NCI-H2029 (cell line): Measurements from ENCODE around the gene GNA12.
"Not testable (repeated sequence)": the region's sequence is repeated elsewhere in the genome, so short reads cannot be mapped to it uniquely, and the experiment has no call there.

ENCODE experiments used
- DNase-seq: peaks from one replicate; lab custom pipeline; 2025; lab: John Stamatoyannopoulos, UW

GNA12 gene

GRCh38 chr7:2864204-2864985 is 20.3 kb upstream of the GNA12 start:
- no peak for DNase-seq

DNA sequence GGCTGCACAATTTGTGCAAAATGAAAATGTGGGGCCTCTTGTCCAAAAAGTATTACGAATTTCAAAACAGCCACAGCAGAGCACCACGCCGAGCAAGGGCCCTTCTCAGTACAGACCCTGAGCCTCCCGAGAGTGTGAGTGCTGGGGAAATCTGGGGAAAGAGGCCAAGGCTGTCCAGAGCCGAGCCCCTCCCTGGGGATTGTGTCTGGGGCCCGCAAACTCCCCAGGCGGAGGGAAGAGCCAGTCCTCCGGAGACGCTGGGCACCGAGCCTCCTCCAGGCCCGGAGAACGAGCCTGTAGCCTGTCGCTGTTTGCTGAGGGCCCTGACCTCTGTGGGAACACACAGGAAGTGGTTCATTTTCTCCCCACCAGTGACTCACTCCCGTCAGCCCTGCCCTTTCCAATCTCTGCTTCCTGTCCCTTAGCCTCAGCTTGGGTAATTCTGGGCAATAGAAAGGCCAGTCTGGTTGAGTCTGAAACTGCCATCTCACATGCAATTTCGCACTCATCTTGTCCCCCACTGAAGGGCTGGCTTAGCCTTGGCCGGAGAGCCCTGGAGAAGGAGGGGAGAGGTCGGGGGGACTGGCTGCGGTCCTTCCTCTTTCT is 19.5 kb upstream of the GNA12 start:
- peak; percentile 35 for DNase-seq

GRCh38 chr7:2862831-2863361 is 18.8 kb upstream of the GNA12 start:
- DNase-seq = no peak

- DNase-seq = no peak
Measured at GRCh38 chr7:2861509-2861908, 17.4 kb upstream of the GNA12 start.

DNA sequence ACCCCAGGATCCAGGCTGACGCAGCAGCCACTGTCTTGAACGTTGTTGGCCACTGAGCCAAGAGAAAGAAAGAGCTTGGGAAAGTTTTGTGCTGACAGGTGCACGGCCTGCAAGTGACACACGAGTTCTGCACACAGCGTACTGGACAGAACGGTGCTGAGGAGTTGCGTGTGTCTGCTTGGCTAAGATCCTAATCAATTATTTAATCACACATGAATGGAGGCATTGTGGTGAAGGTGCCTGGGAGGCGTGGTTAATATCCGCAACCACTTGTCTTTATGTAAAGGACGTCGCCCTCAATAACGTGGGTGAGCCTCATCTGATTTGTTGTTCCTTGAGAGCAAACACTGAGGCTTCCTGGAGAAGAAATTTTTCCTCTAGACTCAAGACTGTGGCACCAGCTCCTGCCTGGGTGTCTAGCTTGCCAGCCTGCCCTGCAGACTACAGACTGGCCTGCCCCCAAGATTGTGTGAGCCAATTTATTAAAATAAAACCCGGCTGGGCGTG is 16.6 kb upstream of the GNA12 start:
- peak; percentile 50 for DNase-seq

GRCh38 chr7:2859952-2860351 is 15.8 kb upstream of the GNA12 start:
- no peak for DNase-seq

GRCh38 chr7:2858621-2859020 is 14.5 kb upstream of the GNA12 start:
- no peak for DNase-seq

DNA sequence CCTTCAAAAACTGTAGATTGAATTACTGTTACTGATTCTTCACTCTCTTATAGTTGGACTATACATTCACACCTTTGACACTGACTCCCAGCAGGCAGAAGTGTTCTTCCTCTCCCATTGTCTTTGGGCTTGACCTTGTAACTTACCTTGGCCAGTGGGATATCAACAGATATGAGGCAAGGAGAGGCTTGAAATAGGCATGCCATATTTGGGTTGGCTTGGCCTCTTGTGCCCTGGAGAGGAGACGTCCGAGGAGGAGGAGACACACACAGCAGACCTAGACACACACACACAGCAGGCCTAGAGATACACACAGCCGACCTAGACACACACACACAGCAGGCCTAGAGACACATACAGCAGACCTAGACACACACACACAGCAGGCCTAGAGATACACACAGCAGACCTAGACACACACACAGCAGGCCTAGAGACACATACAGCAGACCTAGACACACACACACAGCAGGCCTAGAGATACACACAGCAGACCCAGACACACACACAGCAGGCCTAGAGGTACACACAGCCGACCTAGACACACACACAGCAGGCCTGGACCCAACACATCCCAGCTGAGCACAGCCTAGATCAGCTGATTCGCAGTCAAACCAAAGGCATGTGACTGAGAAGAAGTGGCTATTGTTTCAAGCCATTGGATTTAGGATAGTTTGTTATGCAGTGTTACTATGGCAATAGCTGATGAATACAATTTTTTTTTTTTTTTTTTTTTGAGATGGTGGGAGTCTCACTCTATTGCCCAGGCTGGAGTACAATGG is 12.5 kb upstream of the GNA12 start:
- peak; percentile 50 for DNase-seq

DNA sequence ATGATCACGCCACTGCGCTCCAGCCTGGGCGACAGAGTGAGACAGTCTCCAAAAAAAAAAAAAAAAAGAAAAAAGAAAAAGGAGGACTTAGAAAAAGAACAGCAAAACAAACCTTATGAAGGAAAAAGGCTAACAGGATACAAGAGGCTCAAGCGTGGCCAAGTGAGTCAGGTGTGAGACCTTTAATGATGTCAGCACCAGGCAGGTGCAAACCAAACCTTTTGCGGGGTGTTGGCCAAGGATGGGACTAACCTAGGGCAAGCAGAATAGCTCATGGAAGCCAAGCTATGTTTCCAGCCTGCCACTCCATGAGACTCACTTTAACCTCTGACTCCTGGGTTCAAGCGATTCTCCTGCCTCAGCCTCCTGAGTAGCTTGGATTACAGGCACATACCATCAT is 11.3 kb upstream of the GNA12 start:
- DNase-seq = peak; percentile 24

DNA sequence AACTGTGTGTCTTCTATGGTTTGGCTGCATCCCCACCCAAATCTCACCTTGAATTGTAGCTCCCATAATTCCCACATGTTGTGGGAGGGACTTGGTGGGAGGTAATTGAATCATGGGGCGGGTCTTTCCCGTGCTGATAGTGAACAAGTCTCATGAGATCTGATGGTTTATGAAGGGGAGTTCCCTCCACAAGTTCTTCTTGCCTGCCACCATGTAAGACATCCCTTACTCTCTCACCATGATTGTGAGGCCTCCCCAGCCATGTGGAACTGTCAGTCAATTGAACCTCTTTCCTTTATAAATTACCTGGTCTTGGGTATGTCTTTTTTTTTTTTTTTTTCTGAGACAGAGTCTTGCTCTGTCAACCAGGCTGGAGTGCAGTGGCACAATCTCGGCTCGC is 9.4 kb upstream of the GNA12 start:
- DNase-seq = not testable (repeated sequence)

DNA sequence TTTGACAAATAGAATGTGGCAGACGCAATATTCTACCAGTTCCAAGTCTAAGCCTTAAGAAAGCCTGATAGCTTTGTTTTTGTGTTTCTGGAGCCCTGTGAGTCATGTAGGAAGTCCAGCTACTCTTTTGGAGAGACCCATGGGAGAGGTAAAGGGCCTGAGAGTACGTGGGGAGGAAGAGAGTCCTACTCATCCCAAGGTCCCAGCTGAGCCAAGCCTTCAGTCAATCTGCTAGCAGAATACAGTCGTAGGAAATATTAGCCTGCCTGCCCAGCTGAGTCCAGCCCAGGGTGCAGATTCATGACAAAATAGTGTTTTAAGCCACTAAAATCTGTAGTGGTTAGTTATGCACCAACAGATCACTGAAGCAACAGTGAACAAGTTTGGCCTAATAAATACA is 9.0 kb upstream of the GNA12 start:
- DNase-seq = no peak

DNA sequence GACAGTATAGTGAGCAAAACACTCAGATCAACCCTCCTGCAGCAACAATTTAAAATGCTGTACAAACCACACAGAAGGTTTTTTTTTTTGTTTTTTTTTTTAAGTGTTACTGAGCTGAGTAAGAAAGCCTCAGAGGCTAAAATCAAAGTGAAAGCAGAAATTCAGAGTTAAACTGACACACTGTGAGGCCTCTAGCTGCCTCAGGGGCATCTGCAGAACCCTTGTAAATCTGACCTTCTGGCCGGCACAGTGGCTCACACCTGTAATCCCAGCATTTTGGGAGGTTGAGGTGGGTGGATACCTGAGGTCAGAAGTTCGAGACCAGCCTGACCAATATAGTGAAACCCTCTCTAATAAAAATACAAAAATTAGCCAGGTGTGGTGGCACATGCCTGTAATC is 7.4 kb upstream of the GNA12 start:
- no peak for DNase-seq

DNA sequence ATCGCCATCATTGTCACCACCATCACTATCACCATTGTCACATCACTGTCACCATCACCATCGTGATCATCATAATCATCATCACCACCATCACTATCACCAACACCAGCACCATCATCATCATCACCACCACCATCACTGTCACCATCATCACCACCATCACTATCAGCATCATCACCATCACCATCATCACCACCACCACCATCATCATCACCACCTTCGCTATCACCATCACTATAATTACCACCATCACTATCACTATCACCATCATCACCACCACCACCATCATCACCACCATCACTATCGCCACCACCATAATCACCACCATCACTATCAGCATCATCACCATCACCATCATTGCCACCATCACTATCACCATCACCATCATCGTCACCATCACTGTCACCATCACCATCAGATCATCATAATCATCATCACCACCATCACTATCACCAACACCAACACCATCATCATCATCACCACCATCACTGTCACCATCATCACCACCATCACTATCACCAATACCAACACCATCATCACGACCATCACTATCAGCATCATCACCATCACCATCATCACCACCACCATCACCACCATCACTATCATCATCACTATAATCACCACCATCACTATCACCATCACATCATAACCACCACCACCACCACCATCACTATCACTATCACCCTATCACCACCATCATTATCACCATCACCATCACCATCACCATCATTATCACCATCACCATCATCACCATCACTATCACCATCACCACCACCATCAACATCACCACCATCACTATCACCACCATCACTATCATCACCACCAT is 6.0 kb upstream of the GNA12 start:
- DNase-seq = no peak

DNA sequence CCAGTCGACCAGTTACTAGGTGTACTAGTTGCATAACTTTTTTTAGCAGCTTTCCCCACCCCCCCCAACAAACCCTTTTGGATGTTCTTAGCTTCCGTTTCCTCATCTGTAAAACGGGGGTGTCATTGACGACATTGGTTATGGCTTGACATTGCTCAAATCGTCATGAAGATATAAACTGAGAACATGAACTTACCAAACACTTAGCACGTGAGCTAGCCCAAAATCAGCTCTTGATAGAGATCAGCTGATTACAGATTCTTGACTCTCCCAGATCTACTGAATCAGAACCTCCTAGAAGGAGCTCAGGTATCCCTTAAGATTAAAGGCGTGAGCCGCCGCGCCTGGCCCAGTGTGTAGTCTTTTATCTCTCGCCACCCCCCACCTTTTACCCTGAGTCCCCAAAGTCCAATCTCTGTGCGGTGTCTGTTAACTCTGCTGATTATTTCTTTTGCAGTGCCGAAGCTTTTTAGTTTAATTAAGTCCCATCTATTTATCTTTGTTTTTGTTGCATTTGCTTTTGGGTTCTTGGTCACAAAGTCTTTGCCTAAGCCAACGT is 1.0 kb upstream of the GNA12 start:
- no peak for DNase-seq

DNA sequence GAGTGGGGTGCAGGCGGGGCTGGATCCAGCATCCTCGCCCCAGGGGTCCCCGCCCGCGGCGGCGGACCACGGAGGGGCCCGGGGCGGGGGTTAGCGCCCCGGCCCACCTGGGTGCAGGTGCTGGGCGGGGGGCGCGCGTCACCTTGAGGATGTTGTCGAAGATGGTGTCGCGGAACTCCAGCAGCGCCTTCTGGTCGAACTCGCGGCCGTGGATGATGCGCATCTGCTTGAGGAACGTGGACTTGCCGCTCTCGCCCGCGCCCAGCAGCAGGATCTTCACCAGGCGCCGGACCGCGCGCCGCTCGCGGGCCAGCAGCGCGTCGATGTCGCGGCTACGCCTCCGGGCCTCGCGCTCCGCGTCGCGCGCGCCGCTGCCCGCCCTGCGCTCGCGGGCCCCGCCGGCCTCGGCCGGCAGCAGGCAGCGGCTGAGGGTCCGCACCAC is 376 bp downstream of the GNA12 start:
- DNase-seq = no peak

- DNase-seq = no peak
Measured at GRCh38 chr7:2843191-2843685, 870 bp downstream of the GNA12 start.

- no peak for DNase-seq
Measured at GRCh38 chr7:2841907-2842306, 2.2 kb downstream of the GNA12 start.

DNA sequence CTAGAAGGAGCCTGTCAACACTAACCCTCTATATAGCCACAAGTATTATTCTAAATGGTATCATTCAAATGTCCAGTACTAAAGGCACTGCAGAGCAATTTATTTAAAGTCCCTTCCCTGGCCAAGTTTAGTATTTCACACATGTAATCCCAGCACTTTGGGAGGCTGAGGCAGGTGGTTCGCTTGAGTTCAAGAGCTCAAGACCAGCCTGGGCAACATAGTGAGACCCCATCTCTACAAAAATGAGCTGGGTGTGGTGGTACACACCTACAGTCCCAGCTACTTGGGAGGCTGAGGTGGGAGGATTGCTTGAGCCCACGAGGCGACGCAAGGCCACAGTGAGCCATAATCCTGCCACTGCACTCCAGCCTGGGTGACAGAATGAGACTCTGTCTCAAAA is 3.6 kb downstream of the GNA12 start:
- no peak for DNase-seq

DNA sequence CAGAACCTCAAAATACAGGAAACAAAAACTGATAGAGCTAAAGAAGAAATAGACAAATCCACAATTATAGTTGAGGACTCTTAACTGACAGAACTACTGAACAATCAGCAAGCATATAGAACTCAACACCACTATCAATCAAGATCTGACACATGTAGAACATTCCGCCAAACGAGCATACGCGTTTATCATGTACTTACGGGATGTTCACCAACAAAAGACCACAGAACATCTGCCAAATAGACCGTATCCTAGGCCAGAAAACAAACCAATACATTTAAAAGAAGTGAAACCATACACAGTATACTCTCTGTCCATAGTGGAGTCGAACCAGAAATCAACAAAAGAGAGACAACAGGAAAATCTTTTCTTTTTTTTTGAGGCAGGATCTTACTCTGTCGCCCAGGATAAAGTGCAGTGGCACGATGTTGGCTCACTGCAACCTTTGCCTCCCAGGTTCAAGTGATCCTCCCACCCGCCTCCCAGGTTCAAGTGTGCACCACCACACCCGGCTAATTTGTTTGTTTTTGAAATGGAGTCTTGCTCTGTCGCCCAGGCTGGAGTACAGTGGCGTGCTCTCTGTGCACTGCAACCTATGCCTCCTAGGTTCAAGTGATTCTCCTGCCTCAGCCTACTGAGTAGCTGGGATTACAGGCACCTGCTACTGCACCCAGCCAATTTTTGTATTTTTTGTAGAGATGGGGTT is 5.1 kb downstream of the GNA12 start:
- DNase-seq = no peak

GRCh38 chr7:2838451-2838850 is 5.7 kb downstream of the GNA12 start:
- no peak for DNase-seq

GRCh38 chr7:2837496-2837895 is 6.6 kb downstream of the GNA12 start:
- DNase-seq = no peak
